K562 (cell line): ENCODE data around the gene ODF2. TPM values are rescaled to one million over a fixed set of nuclear protein-coding genes. Genes with fewer than 3 reads are reported as not detected.

Experiments
- ATAC-seq: fragments of 200-7000 bp; cut with Tn5 transposase; 3 replicates; pipeline ENCODE4 v1.9.1; 2020; ENCODE audit warnings: moderate library complexity
- BruUV-seq: library from RNA; stranded (reverse); fragments of 400-500 nt; replicated peaks from 2 replicates; lab custom pipeline; 2021; lab: Mats Ljungman, UMichigan
- CTCF ChIA-PET: fragments of 300-600 bp; formaldehyde crosslinking; extraction: SDS; loops from one replicate; lab custom pipeline; 2021; ENCODE audit warnings: low intra/inter-chr PET ratio; lab: Yijun Ruan, JAX
- POLR2A ChIA-PET: fragments of 300-600, 350-650 bp; sonication (Branson Sonifier 250); formaldehyde crosslinking; extraction: SDS; loops from one replicate; lab custom pipeline; 2021; ENCODE audit warnings: antibody characterized with exemption, inconsistent platforms; lab: Yijun Ruan, JAX
- DNase-seq, 4 experiments: peaks; one replicate each; pipeline versions ENCODE4 v3.0.0 to v3.0.0-alpha.2; 2011 to 2018; ENCODE audit warnings: low spot score in 3 of 4, mixed read lengths in 3 of 4; ENCODE audit errors: extremely low read depth in 1 of 4
- FAIRE-seq: peaks from 2 replicates; lab custom pipeline; 2011; peaks lifted over from hg19 to GRCh38; lab: Jason Lieb, UNC
- H2AFZ ChIP-seq: 2 replicates; pipeline ENCODE4 v1.6.0; 2011; ENCODE audit warnings: low read depth, low read length, control low read depth, inconsistent platforms
- H3K27ac ChIP-seq: fragments of 200-600 bp; 3 replicates; pipeline ENCODE4 v1.8.0; 2011; ENCODE audit warnings: low read depth, mild to moderate bottlenecking, control low read depth, inconsistent platforms, low read length, moderate library complexity, mixed read lengths; ENCODE audit errors: extremely low read depth
- H3K27me3 ChIP-seq, 2 experiments: fragments of 300-600 bp in 1 of 2; 2 replicates in 1 of 2; 3 replicates in 1 of 2; pipeline versions ENCODE4 v1.6.0 to v1.8.0; 2011; ENCODE audit warnings: inconsistent platforms in 2 of 2, low read length in 2 of 2, mild to moderate bottlenecking in 1 of 2, mixed read lengths in 1 of 2, moderate library complexity in 1 of 2; ENCODE audit not compliant: control insufficient read depth in 2 of 2, insufficient read depth in 2 of 2
- H3K36me3 ChIP-seq: fragments of 300-600 bp; 3 replicates; pipeline ENCODE4 v1.8.0; 2011; ENCODE audit warnings: mild to moderate bottlenecking, low read length, inconsistent platforms; ENCODE audit not compliant: control insufficient read depth, insufficient read depth
- H3K4me1 ChIP-seq, 2 experiments: fragments of 200-600 bp in 1 of 2; replicated peaks in 1 of 2; 2 replicates in 1 of 2; 3 replicates in 1 of 2; pipeline versions ENCODE4 v1.5.1 to v1.8.0; 2011; ENCODE audit warnings: inconsistent platforms in 2 of 2, low read length in 2 of 2, mild to moderate bottlenecking in 1 of 2, mixed read lengths in 1 of 2, moderate library complexity in 1 of 2; ENCODE audit not compliant: control insufficient read depth in 2 of 2, insufficient read depth in 2 of 2
- H3K4me2 ChIP-seq: 2 replicates; pipeline ENCODE4 v1.6.1; 2011; ENCODE audit warnings: low read length, control low read depth, inconsistent platforms, mixed read lengths; ENCODE audit not compliant: insufficient read depth
- H3K4me3 ChIP-seq: fragments of 200-600 bp; sonication (generic), shearing (Covaris generic); 2 replicates; pipeline ENCODE4 v1.5.1; 2016; ENCODE audit warnings: control low read depth, inconsistent platforms
- H3K79me2 ChIP-seq: fragments of 200-600 bp; 3 replicates; pipeline ENCODE4 v1.8.0; 2011; ENCODE audit warnings: low read length, inconsistent platforms; ENCODE audit not compliant: control insufficient read depth, insufficient read depth
- H3K9ac ChIP-seq, 2 experiments: 2 replicates each; pipeline versions ENCODE4 v1.6.0 to v1.6.1; 2011; ENCODE audit warnings: low read depth in 2 of 2, low read length in 2 of 2, control low read depth in 1 of 2, inconsistent platforms in 1 of 2, mild to moderate bottlenecking in 1 of 2, mixed read lengths in 1 of 2; ENCODE audit not compliant: insufficient read depth in 1 of 2
- H3K9me1 ChIP-seq: one replicate; pipeline ENCODE4 v1.6.0; 2011; ENCODE audit warnings: inconsistent platforms, mild to moderate bottlenecking, low read length, moderate library complexity; ENCODE audit not compliant: control insufficient read depth, insufficient read depth
- H3K9me3 ChIP-seq: replicated peaks from 2 replicates; pipeline ENCODE4 v1.5.1; 2011; ENCODE audit warnings: low read depth, low read length, inconsistent platforms; ENCODE audit not compliant: control insufficient read depth, insufficient read depth
- H4K20me1 ChIP-seq: replicated peaks from 2 replicates; pipeline ENCODE4 v1.6.1; 2011; ENCODE audit warnings: low read length, inconsistent platforms, mixed read lengths; ENCODE audit not compliant: control insufficient read depth, insufficient read depth
- SREBF1 ChIP-seq: fragments of 150-350 bp; IDR thresholded peaks from 2 replicates; pipeline ENCODE4 v1.6.1; 2014; ENCODE audit warnings: antibody characterized with exemption, low read depth, low read length, borderline replicate concordance
- WGBS: fragments of 100-300 bp; shearing (Covaris generic); methylation state at CpG from one replicate; pipeline ENCODE4 v1.1.6; 2016; ENCODE audit warnings: low coverage, mixed read lengths; ENCODE audit not compliant: insufficient coverage; ENCODE audit errors: missing lambda C conversion rate; 5-methylcytosine and 5-hydroxymethylcytosine counted together
- in situ Hi-C: fragments of 300-500 bp; cut with MboI; formaldehyde crosslinking; loops from 4 replicates; pipeline ENCODE4 v1.15.0; 2018; ENCODE audit warnings: inconsistent platforms, mixed read lengths
- intact Hi-C: fragments of 100-400 bp; cut with micrococcal nuclease; formaldehyde crosslinking; loops from 2 replicates; pipeline ENCODE4 v1.14.2; 2022
- polyA plus RNA-seq, 8 experiments: library from polyadenylated mRNA; depleted of rRNA in 4 of 8; stranded (reverse) in 5 of 8; unstranded in 3 of 8; fragments of >200 nt; fragmentation: Nextera tagmentation in 2 of 8; fragmentation: Illumina TruSeq in 1 of 8; extraction: Ambion mirVana in 2 of 8; extraction: Trizol in 1 of 8; gene quantifications; 2 replicates each; pipeline versions ENCODE4 v1.2.1 to v1.2.3, GENCODE V29; 2011 to 2014; ENCODE audit warnings: inconsistent platforms in 1 of 8, missing spikeins in 1 of 8
- total RNA-seq, 7 experiments: library from RNA; depleted of rRNA in 6 of 7; stranded (reverse); fragments of >200 nt in 6 of 7; fragmentation: Illumina TruSeq in 2 of 7; extraction: Trizol in 2 of 7; gene quantifications; 2 replicates each; pipeline versions ENCODE4 v1.2.1 to v1.2.3, GENCODE V29; 2011 to 2021; ENCODE audit warnings: low replicate concordance in 1 of 7
- TF ChIP-seq, protein P1 (sequence below): sonication (generic); formaldehyde crosslinking; IDR thresholded peaks from 2 replicates; pipeline ENCODE4 v1.8.1; 2023; ENCODE audit warnings: mild to moderate bottlenecking, missing genetic modification reagents

The ODF2 gene
- total and polyA plus RNA-seq, 9 of the 15 experiments (the other 6 are each of a cell fraction or from before 2014, with no cell fraction given) = 16.5 to 83.2 (median 69.7) TPM

DNA sequence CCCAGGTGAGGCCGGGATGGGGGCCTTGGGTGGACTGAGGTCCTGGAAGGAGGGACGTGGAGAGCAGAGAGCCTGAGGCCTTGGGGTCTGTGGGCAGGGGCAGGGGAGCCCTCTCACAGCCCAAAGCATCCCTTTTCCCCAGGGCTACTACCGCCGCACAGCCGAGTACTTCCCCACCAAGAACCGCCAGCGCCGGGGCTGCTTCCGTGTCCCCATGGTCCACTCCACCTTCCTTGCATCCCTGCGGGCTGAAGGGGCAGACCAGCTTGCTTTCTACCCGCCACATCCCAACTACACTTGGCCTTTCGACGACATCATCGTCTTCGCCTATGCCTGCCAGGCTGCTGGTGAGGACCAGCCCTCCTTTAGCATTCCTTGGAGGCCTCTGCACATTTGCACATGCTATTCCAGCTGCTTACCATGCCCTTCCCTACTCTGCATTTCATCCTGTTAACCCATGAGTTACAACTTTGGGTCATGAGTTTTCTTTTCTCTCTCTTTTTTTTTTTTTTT lies 31.5 kb upstream of the ODF2 start:
- no TSS peak for BruUV-seq
- Histone ChIP-seq H2AFZ (no peak overlapping the region), H3K36me3 (peaks cover 8% of the 10 kb centered on the region; the same call in 2 of the 3 replicates), H3K9ac (no peak overlapping the region), H3K27me3 (no peaks in the 10 kb centered on the region), H3K27ac (no peak overlapping the region), H3K9me1 (no peaks in the 10 kb centered on the region), H3K79me2 (peaks cover 14% of the 10 kb centered on the region; the same call in 2 of the 3 replicates), H3K4me1 (peaks cover 20 to 51% of the 10 kb centered on the region in 2 experiments; a peak in 4 of 5 replicates), H3K9me3 (no peaks in the 10 kb centered on the region), H3K4me3 (no peak overlapping the region), H3K4me2 (no peak overlapping the region), H4K20me1 (no peaks in the 10 kb centered on the region)
- DNase-seq = no peak
- ChIA-PET POLR2A (interaction anchor here (0.8 kb wide), 1 partner anchor 23 kb away, joined by 3 read pairs; no protein-coding TSS in a partner anchor), CTCF (no interaction called here)
- ATAC-seq = no peak
- TF ChIP-seq, protein P1, sequence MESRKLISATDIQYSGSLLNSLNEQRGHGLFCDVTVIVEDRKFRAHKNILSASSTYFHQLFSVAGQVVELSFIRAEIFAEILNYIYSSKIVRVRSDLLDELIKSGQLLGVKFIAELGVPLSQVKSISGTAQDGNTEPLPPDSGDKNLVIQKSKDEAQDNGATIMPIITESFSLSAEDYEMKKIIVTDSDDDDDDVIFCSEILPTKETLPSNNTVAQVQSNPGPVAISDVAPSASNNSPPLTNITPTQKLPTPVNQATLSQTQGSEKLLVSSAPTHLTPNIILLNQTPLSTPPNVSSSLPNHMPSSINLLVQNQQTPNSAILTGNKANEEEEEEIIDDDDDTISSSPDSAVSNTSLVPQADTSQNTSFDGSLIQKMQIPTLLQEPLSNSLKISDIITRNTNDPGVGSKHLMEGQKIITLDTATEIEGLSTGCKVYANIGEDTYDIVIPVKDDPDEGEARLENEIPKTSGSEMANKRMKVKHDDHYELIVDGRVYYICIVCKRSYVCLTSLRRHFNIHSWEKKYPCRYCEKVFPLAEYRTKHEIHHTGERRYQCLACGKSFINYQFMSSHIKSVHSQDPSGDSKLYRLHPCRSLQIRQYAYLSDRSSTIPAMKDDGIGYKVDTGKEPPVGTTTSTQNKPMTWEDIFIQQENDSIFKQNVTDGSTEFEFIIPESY = peak; percentile 66
- TF ChIP-seq SREBF1 = no peak
- no peak for FAIRE-seq
- WGBS = 93% methylated on average over 14 of the region's 15 CpGs
- intact Hi-C loops (no loop called here), in situ Hi-C loops (loop anchor here (10.0 kb wide), 1 partner anchor 290 kb away; no protein-coding TSS in a partner anchor)
